ENCODE measurements around the gene GLIS1. TPM values are rescaled to one million over a fixed set of nuclear protein-coding genes. Genes with fewer than 3 reads are reported as not detected.

Gene GLIS1
- total RNA-seq, 2 donors from 2014 or later, result 0.20 to 0.22 TPM

DNA sequence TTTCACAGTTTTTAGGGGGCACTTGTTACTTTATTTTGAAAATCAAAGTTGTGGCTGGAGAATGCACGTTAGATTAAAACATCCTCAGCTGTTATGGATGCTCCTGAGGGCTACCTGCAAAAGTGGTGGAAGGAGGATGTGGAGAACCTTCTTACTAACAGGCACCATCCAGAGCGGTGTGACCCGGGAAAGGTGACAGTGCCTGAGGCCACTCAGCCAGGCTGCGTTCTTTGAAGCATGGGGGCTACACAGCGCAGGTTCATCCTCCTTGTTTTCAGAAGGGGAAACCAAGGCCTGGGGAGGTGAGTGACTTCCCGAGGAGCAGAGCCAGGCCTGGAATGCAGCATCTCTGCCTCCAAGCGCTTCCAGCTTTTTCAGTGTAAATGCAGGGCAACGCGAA, 255.8 kb downstream of the GLIS1 start:
- no peaks in the 10 kb centered on the region for H3K9me3 ChIP-seq
- H3K27me3 ChIP-seq, result no peaks in the 10 kb centered on the region
- no peak overlapping the region for H3K4me3 ChIP-seq
- H3K4me1 ChIP-seq, result no peaks in the 10 kb centered on the region
- no peak overlapping the region for H3K27ac ChIP-seq
- H3K36me3 ChIP-seq, result no peaks in the 10 kb centered on the region
- TF ChIP-seq, protein P1, sequence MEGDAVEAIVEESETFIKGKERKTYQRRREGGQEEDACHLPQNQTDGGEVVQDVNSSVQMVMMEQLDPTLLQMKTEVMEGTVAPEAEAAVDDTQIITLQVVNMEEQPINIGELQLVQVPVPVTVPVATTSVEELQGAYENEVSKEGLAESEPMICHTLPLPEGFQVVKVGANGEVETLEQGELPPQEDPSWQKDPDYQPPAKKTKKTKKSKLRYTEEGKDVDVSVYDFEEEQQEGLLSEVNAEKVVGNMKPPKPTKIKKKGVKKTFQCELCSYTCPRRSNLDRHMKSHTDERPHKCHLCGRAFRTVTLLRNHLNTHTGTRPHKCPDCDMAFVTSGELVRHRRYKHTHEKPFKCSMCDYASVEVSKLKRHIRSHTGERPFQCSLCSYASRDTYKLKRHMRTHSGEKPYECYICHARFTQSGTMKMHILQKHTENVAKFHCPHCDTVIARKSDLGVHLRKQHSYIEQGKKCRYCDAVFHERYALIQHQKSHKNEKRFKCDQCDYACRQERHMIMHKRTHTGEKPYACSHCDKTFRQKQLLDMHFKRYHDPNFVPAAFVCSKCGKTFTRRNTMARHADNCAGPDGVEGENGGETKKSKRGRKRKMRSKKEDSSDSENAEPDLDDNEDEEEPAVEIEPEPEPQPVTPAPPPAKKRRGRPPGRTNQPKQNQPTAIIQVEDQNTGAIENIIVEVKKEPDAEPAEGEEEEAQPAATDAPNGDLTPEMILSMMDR (IDR thresholded peaks at IDR 0.05), result no peak
- DNase-seq (ENCODE audit: low spot score), result no peak

DNA sequence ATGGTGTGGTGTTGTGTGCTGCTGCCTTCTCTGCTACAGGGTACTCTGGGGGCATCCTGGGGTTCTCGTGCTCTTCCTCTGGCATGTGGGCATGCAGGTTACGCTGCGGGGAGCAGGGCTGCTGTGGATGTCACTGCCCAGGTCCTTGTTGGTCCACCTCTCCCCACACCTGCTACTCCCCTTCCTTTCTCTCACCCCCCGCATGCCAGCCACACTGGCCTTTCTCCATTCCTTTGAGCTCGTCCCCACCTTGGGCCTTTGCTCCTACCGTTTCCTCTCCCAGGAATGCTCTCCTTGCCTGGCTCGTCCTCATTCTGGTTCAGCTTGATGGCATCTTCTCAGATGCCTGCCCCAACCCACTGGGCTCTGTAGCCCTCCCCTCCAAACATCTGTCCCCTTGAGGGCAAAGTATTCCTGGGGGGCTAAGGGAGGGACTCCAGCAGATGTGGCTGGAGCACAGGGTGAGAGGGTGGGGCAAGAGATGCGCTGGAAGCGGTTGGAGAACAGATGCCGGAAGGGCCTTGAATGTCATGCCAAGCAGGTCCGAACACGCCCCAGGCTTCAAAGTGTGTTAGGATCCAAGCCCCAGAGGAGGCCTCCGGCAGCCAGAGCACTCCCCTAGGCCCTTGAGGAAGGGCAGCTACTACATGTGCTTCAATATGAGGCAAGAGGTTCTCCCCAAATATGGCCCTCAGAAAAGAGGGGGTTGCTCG, 256.4 kb downstream of the GLIS1 start:
- H3K36me3 ChIP-seq, result no peaks in the 10 kb centered on the region
- H3K4me1 ChIP-seq, result no peaks in the 10 kb centered on the region
- H3K9me3 ChIP-seq, result no peaks in the 10 kb centered on the region
- TF ChIP-seq, protein P1 (IDR thresholded peaks at IDR 0.05), result no peak
- no peak for DNase-seq (ENCODE audit: low spot score)
- no peaks in the 10 kb centered on the region for H3K27me3 ChIP-seq
- no peak overlapping the region for H3K4me3 ChIP-seq
- no peak overlapping the region for H3K27ac ChIP-seq

DNA sequence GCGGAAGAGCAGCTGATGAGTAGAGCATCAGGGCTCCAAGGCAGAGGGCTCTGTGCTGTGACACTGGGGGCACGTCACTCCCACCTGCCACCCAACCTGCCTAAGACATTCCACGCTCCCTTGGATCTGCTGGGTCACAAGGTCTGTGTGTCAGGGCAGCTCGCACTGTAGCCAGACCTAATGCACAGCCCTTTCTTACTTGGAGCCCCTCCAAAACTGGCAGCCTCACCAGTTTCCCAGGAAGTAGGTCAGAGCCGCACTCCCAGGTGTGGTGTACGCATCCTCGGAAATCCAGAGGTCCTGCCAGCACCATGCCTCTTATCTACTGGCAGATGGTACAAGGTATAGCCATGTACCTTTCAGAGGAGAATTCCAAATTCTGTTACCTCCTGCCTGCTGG, 257.5 kb downstream of the GLIS1 start:
- no peaks in the 10 kb centered on the region for H3K27me3 ChIP-seq
- TF ChIP-seq, protein P1 (IDR thresholded peaks at IDR 0.05), result no peak

DNA sequence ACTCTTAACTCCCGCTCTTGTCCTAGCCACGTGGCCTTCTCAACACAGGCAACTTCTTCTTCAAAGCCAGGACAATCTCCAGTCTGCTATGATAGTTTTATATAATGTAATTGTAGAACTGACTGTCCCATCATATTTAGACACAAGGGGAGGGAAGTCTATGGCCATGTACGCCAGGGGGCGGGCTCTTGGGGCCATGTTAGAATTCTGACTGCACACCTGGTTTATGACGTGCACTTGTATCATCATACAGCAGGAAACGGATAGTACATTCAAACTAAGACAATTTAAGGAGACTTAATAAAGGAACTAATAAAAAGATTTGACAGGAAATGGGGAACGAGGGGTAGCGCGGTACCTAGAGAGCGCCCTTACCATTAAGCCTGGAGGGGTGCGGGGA, 258.3 kb downstream of the GLIS1 start:
- no peak overlapping the region for H3K27ac ChIP-seq
- no peak for DNase-seq (ENCODE audit: low spot score)

More for the DNA sequence above, 257.5 kb downstream of the GLIS1 start:
- Histone ChIP-seq H3K27ac (no peak overlapping the region), H3K4me1 (no peaks in the 10 kb centered on the region), H3K4me3 (no peak overlapping the region), H3K36me3 (no peaks in the 10 kb centered on the region), H3K9me3 (no peaks in the 10 kb centered on the region)
- no peak for DNase-seq (ENCODE audit: low spot score)

DNA sequence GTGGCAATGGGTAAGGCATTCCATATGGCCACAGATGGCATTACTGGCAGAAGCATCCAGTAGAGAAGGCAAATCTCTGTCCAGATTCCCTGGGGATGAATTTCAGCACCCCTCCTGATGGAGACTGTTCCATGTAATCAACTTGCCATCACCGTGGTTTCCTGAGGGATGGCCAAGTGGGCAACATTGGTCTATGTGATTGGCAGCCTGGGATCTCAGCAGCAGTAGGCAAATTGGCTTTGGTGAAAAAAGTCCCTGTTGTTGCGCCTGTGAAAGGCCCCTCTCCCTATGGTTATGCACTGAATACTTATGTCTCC, 260.5 kb downstream of the GLIS1 start:
- DNase-seq (ENCODE audit: low spot score), result no peak
- no peaks in the 10 kb centered on the region for H3K36me3 ChIP-seq
- TF ChIP-seq, protein P1 (IDR thresholded peaks at IDR 0.05), result no peak

More for the DNA sequence above, 258.3 kb downstream of the GLIS1 start:
- Histone ChIP-seq H3K4me1 (no peaks in the 10 kb centered on the region), H3K27me3 (no peaks in the 10 kb centered on the region), H3K9me3 (no peaks in the 10 kb centered on the region), H3K4me3 (no peak overlapping the region), H3K36me3 (no peaks in the 10 kb centered on the region)
- TF ChIP-seq, protein P1 (IDR thresholded peaks at IDR 0.05), result no peak

More for the DNA sequence above, 260.5 kb downstream of the GLIS1 start:
- Histone ChIP-seq H3K27ac (no peak overlapping the region), H3K9me3 (no peaks in the 10 kb centered on the region), H3K4me3 (no peak overlapping the region), H3K4me1 (no peaks in the 10 kb centered on the region), H3K27me3 (no peaks in the 10 kb centered on the region)
